LNCaP clone FGC (cell line): Measurements from ENCODE around the gene SLC6A13.

Source experiments
- DNase-seq: peaks from one replicate; pipeline ENCODE4 v3.0.0-alpha.2; 2011; ENCODE audit warnings: low read depth
- H3K4me3 ChIP-seq: 2 replicates; pipeline ENCODE4 v1.5.1; 2011; ENCODE audit warnings: mild to moderate bottlenecking, low read depth, low read length, control low read depth
- CTCF ChIP-seq: IDR thresholded peaks from 2 replicates; pipeline ENCODE4 v1.5.1; 2012; ENCODE audit warnings: mild to moderate bottlenecking; ENCODE audit not compliant: control insufficient read depth, insufficient read depth; ENCODE audit errors: extremely low read depth

The SLC6A13 gene

GRCh38 chr12:264269-264668 lies 1.6 kb upstream of the SLC6A13 start:
- no peak overlapping the region for H3K4me3 ChIP-seq
- no peak for TF ChIP-seq CTCF
- DNase-seq = no peak

GRCh38 chr12:263574-263973 lies 938 bp upstream of the SLC6A13 start:
- no peak overlapping the region for H3K4me3 ChIP-seq
- DNase-seq = no peak
- no peak for TF ChIP-seq CTCF

GRCh38 chr12:262113-262512 lies 523 bp downstream of the SLC6A13 start:
- no peak for TF ChIP-seq CTCF
- DNase-seq = no peak
- no peak overlapping the region for H3K4me3 ChIP-seq

GRCh38 chr12:257521-258321 lies 4.9 kb downstream of the SLC6A13 start:
- TF ChIP-seq CTCF = no peak
- no peak overlapping the region for H3K4me3 ChIP-seq
- DNase-seq = no peak

GRCh38 chr12:256958-257357 lies 5.7 kb downstream of the SLC6A13 start:
- no peak overlapping the region for H3K4me3 ChIP-seq
- no peak for TF ChIP-seq CTCF
- DNase-seq = no peak

- no peak overlapping the region for H3K4me3 ChIP-seq
- DNase-seq = no peak
- no peak for TF ChIP-seq CTCF
These were observed 6.4 kb downstream of the SLC6A13 start for GRCh38 chr12:256225-256624.

- no peak for DNase-seq
- no peak for TF ChIP-seq CTCF
- no peak overlapping the region for H3K4me3 ChIP-seq
These were observed 7.7 kb downstream of the SLC6A13 start for GRCh38 chr12:254912-255311.
